Measurements from ENCODE around the gene MTARC2. TPM values are rescaled to one million over a fixed set of nuclear protein-coding genes. Genes with fewer than 3 reads are reported as not detected.

MTARC2 gene
- polyA plus RNA-seq, 1 of the 3 experiments (the other 2 are of a cell fraction): 6.1 TPM

GRCh38 chr1:220732621-220733020 is 15.5 kb upstream of the MTARC2 start:
- H3K4me2 ChIP-seq: no peak overlapping the region
- no peak overlapping the region for H3K4me3 ChIP-seq (ENCODE audit: low read depth in 2 of 2, low read length in 1 of 2)
- TF ChIP-seq ELF1 (IDR thresholded peaks at IDR 0.05) (no peak), YY1 (IDR thresholded peaks at IDR 0.05; ENCODE audit: low read depth) (no peak), MEF2A (IDR thresholded peaks at IDR 0.05; ENCODE audit: borderline replicate concordance, low read depth) (no peak), NFIC (IDR thresholded peaks at IDR 0.05; ENCODE audit: borderline replicate concordance) (no peak), TAF1 (IDR thresholded peaks at IDR 0.05; ENCODE audit: borderline replicate concordance, low read depth, low read length) (no peak), IRF3 (IDR thresholded peaks at IDR 0.05; ENCODE audit: low read depth, low read length) (no peak), USF2 (IDR thresholded peaks at IDR 0.05; ENCODE audit: borderline replicate concordance, low read depth, low read length) (no peak), FOXM1 (IDR thresholded peaks at IDR 0.05; ENCODE audit: low read depth) (no peak), SIN3A (IDR thresholded peaks at IDR 0.05; ENCODE audit: borderline replicate concordance, low read depth, low read length) (no peak), ZBTB33 (IDR thresholded peaks at IDR 0.05; ENCODE audit: borderline replicate concordance, low read depth) (no peak), FOXJ3 (CRISPR knock-in tag; IDR thresholded peaks at IDR 0.05) (no peak)
- TF ChIP-seq, protein P1, sequence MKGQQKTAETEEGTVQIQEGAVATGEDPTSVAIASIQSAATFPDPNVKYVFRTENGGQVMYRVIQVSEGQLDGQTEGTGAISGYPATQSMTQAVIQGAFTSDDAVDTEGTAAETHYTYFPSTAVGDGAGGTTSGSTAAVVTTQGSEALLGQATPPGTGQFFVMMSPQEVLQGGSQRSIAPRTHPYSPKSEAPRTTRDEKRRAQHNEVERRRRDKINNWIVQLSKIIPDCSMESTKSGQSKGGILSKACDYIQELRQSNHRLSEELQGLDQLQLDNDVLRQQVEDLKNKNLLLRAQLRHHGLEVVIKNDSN (IDR thresholded peaks at IDR 0.05; ENCODE audit: borderline replicate concordance, low read depth): no peak
- no peaks in the 10 kb centered on the region for H3K9me3 ChIP-seq
- no peak overlapping the region for H3K27ac ChIP-seq (ENCODE audit: low read depth in 2 of 2, low read length in 1 of 2)
- H3K9ac ChIP-seq: no peak overlapping the region
- H4K20me1 ChIP-seq (ENCODE audit: insufficient read depth): no peaks in the 10 kb centered on the region
- no peaks in the 10 kb centered on the region for H3K36me3 ChIP-seq (replicated peaks in 1 of 2; ENCODE audit: control insufficient read depth in 1 of 2, insufficient read depth in 2 of 2, low read length in 1 of 2)
- H2AFZ ChIP-seq (ENCODE audit: low read depth): peak overlapping the region; percentile 93
- CTCF ChIA-PET: interaction anchor here (0.6 to 2.8 kb wide), 45 partner anchors 9 to 619 kb away, joined by 3 to 31 read pairs (median 5); partner anchors contain the start of gene MTARC2
- no peaks in the 10 kb centered on the region for H3K9me2 ChIP-seq
- no peaks in the 10 kb centered on the region for H3K79me2 ChIP-seq (ENCODE audit: insufficient read depth)
- no peaks in the 10 kb centered on the region for H3K27me3 ChIP-seq (ENCODE audit: insufficient read depth)
- peaks cover 13% of the 10 kb centered on the region for H3F3A ChIP-seq (replicated peaks; ENCODE audit: insufficient read depth)
- H3K4me1 ChIP-seq (ENCODE audit: control insufficient read depth in 1 of 2, insufficient read depth in 2 of 2, low read depth in 1 of 2, low read length in 1 of 2): peaks cover 5 to 15% of the 10 kb centered on the region in 2 experiments; a peak in 3 of 4 replicates
- DNase-seq: no peak
- WGBS (ENCODE audit: low lambda C conversion rate): 96% methylated on average over 7 of the region's 7 CpGs
- POLR2A ChIA-PET: interaction anchor here (1.1 kb wide), 1 partner anchor 15 kb away, joined by 3 read pairs; the partner anchor contains the start of gene MTARC2
